ENCODE results near the gene ARAP1. TPM values are rescaled to one million over a fixed set of nuclear protein-coding genes. Genes with fewer than 3 reads are reported as not detected.

The ARAP1 gene
- total RNA-seq, 1 experiment from 2014 or later = 17.7 TPM

GRCh38 chr11:72705442-72706365, 46.5 kb downstream of the ARAP1 start:
- DNase-seq (ENCODE audit: low spot score) = no peak

GRCh38 chr11:72704783-72705265, 47.4 kb downstream of the ARAP1 start:
- no peak for DNase-seq (ENCODE audit: low spot score)

GRCh38 chr11:72704028-72704782, 48.0 kb downstream of the ARAP1 start:
- DNase-seq (ENCODE audit: low spot score) = no peak

GRCh38 chr11:72703267-72704008, 48.8 kb downstream of the ARAP1 start:
- no peak for DNase-seq (ENCODE audit: low spot score)

- no peak for DNase-seq (ENCODE audit: low spot score)
These were observed 49.5 kb downstream of the ARAP1 start for GRCh38 chr11:72702577-72703241.

- DNase-seq (ENCODE audit: low spot score) = no peak
These were observed 50.1 kb downstream of the ARAP1 start for GRCh38 chr11:72702096-72702495.

GRCh38 chr11:72701466-72701865, 50.7 kb downstream of the ARAP1 start:
- no peak for DNase-seq (ENCODE audit: low spot score)

GRCh38 chr11:72700146-72700545, 52.1 kb downstream of the ARAP1 start:
- DNase-seq (ENCODE audit: low spot score) = peak; percentile 24

GRCh38 chr11:72697814-72698213, 54.4 kb downstream of the ARAP1 start:
- DNase-seq (ENCODE audit: low spot score) = no peak

- DNase-seq (ENCODE audit: low spot score) = no peak
These were observed 55.1 kb downstream of the ARAP1 start for GRCh38 chr11:72696866-72697700.

GRCh38 chr11:72695354-72695753, 56.9 kb downstream of the ARAP1 start:
- DNase-seq (ENCODE audit: low spot score) = no peak

- DNase-seq (ENCODE audit: low spot score) = no peak
These were observed 58.8 kb downstream of the ARAP1 start for GRCh38 chr11:72693271-72693968.

GRCh38 chr11:72692498-72693237, 59.5 kb downstream of the ARAP1 start:
- DNase-seq (ENCODE audit: low spot score) = no peak

GRCh38 chr11:72690166-72690565, 62.0 kb downstream of the ARAP1 start:
- no peak for DNase-seq (ENCODE audit: low spot score)

GRCh38 chr11:72688929-72689328, 63.3 kb downstream of the ARAP1 start:
- no peak for DNase-seq (ENCODE audit: low spot score)

- no peak for DNase-seq (ENCODE audit: low spot score)
These were observed 63.7 kb downstream of the ARAP1 start for GRCh38 chr11:72688486-72688885.

GRCh38 chr11:72687326-72687725, 64.9 kb downstream of the ARAP1 start:
- no peak for DNase-seq (ENCODE audit: low spot score)

GRCh38 chr11:72686639-72687220, 65.5 kb downstream of the ARAP1 start:
- no peak for DNase-seq (ENCODE audit: low spot score)

Data from H4 (cell line).